GM18907 (cell line): ENCODE data around the gene ANKRD44.

Experiments
- ATAC-seq: cut with Tn5 transposase; IDR thresholded peaks from one replicate; pipeline ENCODE4 v1.9.1; 2021; ENCODE audit warnings: mild to moderate bottlenecking, moderate library complexity; ENCODE audit not compliant: unreplicated experiment

The ANKRD44 gene

GRCh38 chr2:197189426-197190099 is 121.0 kb downstream of the ANKRD44 start:
- no peak for ATAC-seq

- ATAC-seq: no peak
Measured at GRCh38 chr2:197185676-197186075, 124.9 kb downstream of the ANKRD44 start.

- ATAC-seq: no peak
Measured at GRCh38 chr2:197184959-197185586, 125.5 kb downstream of the ANKRD44 start.

- ATAC-seq: no peak
Measured at GRCh38 chr2:197183355-197183754, 127.2 kb downstream of the ANKRD44 start.

GRCh38 chr2:197182668-197183067 is 127.9 kb downstream of the ANKRD44 start:
- no peak for ATAC-seq

GRCh38 chr2:197181491-197181890 is 129.1 kb downstream of the ANKRD44 start:
- ATAC-seq: no peak

GRCh38 chr2:197179744-197180498 is 130.7 kb downstream of the ANKRD44 start:
- no peak for ATAC-seq

- no peak for ATAC-seq
Measured at GRCh38 chr2:197176522-197176921, 134.1 kb downstream of the ANKRD44 start.

- no peak for ATAC-seq
Measured at GRCh38 chr2:197174539-197175094, 136.0 kb downstream of the ANKRD44 start.

- no peak for ATAC-seq
Measured at GRCh38 chr2:197171582-197171981, 139.0 kb downstream of the ANKRD44 start.

- no peak for ATAC-seq
Measured at GRCh38 chr2:197170208-197170607, 140.4 kb downstream of the ANKRD44 start.

- ATAC-seq: peak; percentile 85
Measured at GRCh38 chr2:197168705-197169104, 141.9 kb downstream of the ANKRD44 start.

- ATAC-seq: no peak
Measured at GRCh38 chr2:197167608-197168314, 142.8 kb downstream of the ANKRD44 start.

GRCh38 chr2:197165020-197165419 is 145.6 kb downstream of the ANKRD44 start:
- no peak for ATAC-seq

GRCh38 chr2:197164141-197164754 is 146.3 kb downstream of the ANKRD44 start:
- ATAC-seq: no peak

- ATAC-seq: no peak
Measured at GRCh38 chr2:197163712-197164140, 146.9 kb downstream of the ANKRD44 start.

- no peak for ATAC-seq
Measured at GRCh38 chr2:197161774-197162173, 148.8 kb downstream of the ANKRD44 start.

- ATAC-seq: peak; percentile 82
Measured at GRCh38 chr2:197159661-197160211, 150.8 kb downstream of the ANKRD44 start.

GRCh38 chr2:197158591-197159550 is 151.7 kb downstream of the ANKRD44 start:
- no peak for ATAC-seq
